ENCODE results near the gene TRIL.

Gene TRIL

GRCh38 chr7:28958235-28958979 is at the start of gene TRIL:
Gene TRIL (minus strand): TSS chr7:28958330. CDS start chr7:28958046, 284 bp downstream.
- no peak for DNase-seq (ENCODE audit: low read depth)

GRCh38 chr7:29007127-29007526 is 49.0 kb upstream of the TRIL start:
- DNase-seq (ENCODE audit: low read depth): no peak

GRCh38 chr7:29005829-29006228 is 47.7 kb upstream of the TRIL start:
- no peak for DNase-seq (ENCODE audit: low read depth)

GRCh38 chr7:29005406-29005805 is 47.3 kb upstream of the TRIL start:
- no peak for DNase-seq (ENCODE audit: low read depth)

- no peak for DNase-seq (ENCODE audit: low read depth)
Observed at GRCh38 chr7:29003703-29004102, 45.6 kb upstream of the TRIL start.

- no peak for DNase-seq (ENCODE audit: low read depth)
Observed at GRCh38 chr7:29000717-29001076, 42.6 kb upstream of the TRIL start.

GRCh38 chr7:28999895-29000716 is 42.0 kb upstream of the TRIL start:
- DNase-seq (ENCODE audit: low read depth): no peak

- DNase-seq (ENCODE audit: low read depth): no peak
Observed at GRCh38 chr7:28999427-28999826, 41.3 kb upstream of the TRIL start.

GRCh38 chr7:28998105-28998504 is 40.0 kb upstream of the TRIL start:
- DNase-seq (ENCODE audit: low read depth): no peak

GRCh38 chr7:28996836-28997235 is 38.7 kb upstream of the TRIL start:
- DNase-seq (ENCODE audit: low read depth): no peak

- no peak for DNase-seq (ENCODE audit: low read depth)
Observed at GRCh38 chr7:28993371-28993770, 35.2 kb upstream of the TRIL start.

- DNase-seq (ENCODE audit: low read depth): no peak
Observed at GRCh38 chr7:28992798-28993197, 34.7 kb upstream of the TRIL start.

- DNase-seq (ENCODE audit: low read depth): no peak
Observed at GRCh38 chr7:28990200-28990960, 32.2 kb upstream of the TRIL start.

GRCh38 chr7:28989211-28989980 is 31.3 kb upstream of the TRIL start:
- no peak for DNase-seq (ENCODE audit: low read depth)

GRCh38 chr7:28988810-28989209 is 30.7 kb upstream of the TRIL start:
- no peak for DNase-seq (ENCODE audit: low read depth)

- no peak for DNase-seq (ENCODE audit: low read depth)
Observed at GRCh38 chr7:28988091-28988490, 30.0 kb upstream of the TRIL start.

GRCh38 chr7:28986765-28987110 is 28.6 kb upstream of the TRIL start:
- no peak for DNase-seq (ENCODE audit: low read depth)

GRCh38 chr7:28986028-28986764 is 28.1 kb upstream of the TRIL start:
- DNase-seq (ENCODE audit: low read depth): no peak

- DNase-seq (ENCODE audit: low read depth): no peak
Observed at GRCh38 chr7:28984631-28985030, 26.5 kb upstream of the TRIL start.

GRCh38 chr7:28984217-28984616 is 26.1 kb upstream of the TRIL start:
- DNase-seq (ENCODE audit: low read depth): no peak
